NCI-H2029 (cell line): ENCODE measurements around the gene CFHR3.
"Not testable (repeated sequence)": the region's sequence is repeated elsewhere in the genome, so short reads cannot be mapped to it uniquely, and the experiment has no call there.

Experiments
- DNase-seq: peaks from one replicate; lab custom pipeline; 2025; lab: John Stamatoyannopoulos, UW

CFHR3 gene

GRCh38 chr1:196774603-196775002 lies at the start of gene CFHR3:
CFHR3 (plus strand) TSS chr1:196774840; CDS start chr1:196774887, 47 bp downstream.
- DNase-seq, result no peak

- no peak for DNase-seq
Measured at GRCh38 chr1:196732526-196732925, 42.1 kb upstream of the CFHR3 start.

DNA sequence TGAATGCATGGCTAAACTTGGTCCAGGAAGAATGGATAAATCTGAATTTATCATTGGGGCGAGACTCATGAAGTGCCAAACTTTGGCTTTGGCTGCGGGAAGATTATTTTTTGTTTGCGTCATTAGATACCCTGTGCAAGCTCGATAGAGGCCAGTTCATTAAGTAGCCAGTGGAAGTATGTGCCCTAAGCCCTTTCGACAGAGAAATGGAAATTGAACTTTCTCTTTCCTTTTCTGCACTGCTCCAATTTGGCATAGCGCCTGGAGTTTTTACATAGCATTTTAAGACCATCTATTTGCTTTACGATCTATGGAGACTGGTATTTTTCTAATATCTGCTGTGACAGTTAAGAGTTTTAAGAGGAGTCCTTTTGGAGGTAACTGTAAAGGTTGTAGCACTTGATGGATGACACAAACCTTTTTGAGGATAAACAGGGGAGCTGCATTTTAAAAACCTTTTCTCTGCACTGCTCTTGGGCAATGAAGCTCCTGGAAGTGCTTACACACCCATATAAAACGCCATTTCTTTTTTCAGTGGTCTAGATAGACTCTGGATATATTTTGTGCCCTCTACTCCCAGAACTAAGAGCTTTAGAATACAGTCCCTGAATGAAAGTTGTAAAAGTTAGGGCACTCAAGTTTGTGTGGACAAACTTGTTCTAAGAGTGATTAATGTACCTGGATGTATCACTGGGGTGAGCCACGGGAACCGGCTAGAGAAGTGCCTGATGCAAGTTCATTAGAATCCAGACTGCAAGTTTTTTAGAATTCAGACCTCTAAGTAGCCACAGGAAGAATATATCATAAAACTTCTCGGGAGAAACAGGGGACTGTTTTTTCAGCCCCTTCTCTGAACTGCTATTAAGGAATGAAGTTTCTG lies 41.3 kb upstream of the CFHR3 start:
- DNase-seq, result no peak

DNA sequence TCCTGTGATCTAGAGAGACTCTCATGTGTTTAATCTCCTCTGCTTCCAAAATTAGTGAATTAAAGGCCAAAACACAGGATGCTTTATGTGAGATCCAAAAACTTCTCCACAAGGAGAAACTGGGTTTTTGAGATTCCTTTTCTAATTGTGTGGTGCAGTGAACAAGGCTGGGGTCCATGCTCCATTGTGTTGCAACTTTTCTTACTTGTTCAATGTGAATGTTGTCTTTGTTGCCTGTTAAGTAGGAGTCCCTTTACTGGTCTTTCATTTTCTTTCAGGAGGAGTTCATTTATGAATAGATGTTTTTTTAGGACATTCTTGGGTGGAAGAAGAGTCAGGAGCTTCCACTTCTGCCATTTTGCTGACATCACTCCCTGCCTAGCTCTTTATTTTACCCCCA lies 40.6 kb upstream of the CFHR3 start:
- no peak for DNase-seq

- no peak for DNase-seq
Measured at GRCh38 chr1:196734460-196734859, 40.2 kb upstream of the CFHR3 start.

- DNase-seq, result no peak
Measured at GRCh38 chr1:196738730-196739129, 35.9 kb upstream of the CFHR3 start.

- DNase-seq, result peak; percentile 23
Measured at GRCh38 chr1:196743244-196743643, 31.4 kb upstream of the CFHR3 start.

DNA sequence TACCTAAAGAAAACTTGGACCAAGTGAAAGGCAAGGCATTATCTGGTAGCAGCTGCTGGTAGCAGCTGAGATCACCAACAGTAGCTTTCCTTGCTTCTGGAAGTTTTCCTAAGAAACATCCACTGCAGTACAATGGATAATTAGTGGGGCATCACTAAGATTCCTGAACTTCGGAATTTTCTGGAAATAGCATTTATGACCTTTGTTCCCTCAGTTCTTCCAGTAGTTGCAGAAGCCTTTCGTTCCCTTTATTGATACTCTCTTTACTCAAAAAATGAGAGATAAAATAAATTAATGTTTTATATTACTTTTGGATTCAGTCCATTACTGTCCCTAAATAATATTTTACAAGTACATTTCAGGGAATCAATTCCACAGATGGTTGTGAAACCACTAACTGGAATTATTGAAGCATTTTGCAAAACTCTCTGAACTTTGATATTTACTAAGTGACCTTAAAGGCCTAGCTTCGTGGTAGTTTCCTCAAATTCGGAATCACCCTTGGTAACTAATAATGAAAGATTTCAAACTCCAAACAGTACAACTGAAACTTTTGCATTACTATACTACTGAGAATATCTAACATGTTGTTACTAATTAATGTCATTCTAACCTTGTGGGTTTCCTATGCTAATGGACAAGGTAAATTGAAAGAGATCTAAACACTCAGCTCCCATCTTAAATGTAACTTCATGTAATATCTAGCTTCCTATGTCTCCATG lies 9.5 kb upstream of the CFHR3 start:
- DNase-seq, result not testable (repeated sequence)

- not testable (repeated sequence) for DNase-seq
Measured at GRCh38 chr1:196769823-196770222, 4.8 kb upstream of the CFHR3 start.

GRCh38 chr1:196773713-196774112 lies 927 bp upstream of the CFHR3 start:
- no peak for DNase-seq

DNA sequence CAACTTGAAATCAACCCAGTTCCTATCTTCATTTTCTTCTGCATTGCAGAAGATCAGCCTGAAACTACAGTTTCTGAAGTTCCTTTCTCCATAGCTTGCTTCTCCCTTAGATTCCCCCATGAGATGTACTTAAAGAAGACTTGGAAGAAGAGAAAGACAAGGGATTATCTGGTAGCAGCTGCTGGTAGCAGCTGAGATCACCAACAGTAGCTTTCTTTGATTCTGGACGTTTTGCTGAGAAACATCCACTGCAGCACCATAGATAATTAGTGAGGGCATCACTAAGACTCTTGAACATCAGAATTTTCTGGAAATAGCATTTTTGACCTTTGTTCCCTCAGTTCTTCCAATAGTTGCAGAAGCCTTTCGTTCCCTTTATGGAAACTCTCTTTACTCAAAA lies 465 bp upstream of the CFHR3 start:
- DNase-seq, result no peak

GRCh38 chr1:196777603-196778002 lies 3.0 kb downstream of the CFHR3 start:
- no peak for DNase-seq

DNA sequence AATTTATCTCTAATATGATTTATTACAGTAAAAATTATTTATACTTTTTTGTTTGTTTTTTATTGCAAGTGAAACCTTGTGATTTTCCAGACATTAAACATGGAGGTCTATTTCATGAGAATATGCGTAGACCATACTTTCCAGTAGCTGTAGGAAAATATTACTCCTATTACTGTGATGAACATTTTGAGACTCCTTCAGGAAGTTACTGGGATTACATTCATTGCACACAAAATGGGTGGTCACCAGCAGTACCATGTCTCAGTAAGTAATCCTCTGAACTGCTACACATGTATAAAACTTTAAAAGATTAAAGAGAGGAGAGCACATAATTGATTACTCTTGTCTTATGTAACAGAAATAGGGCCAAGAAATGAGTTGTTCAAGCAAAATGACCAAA lies 4.5 kb downstream of the CFHR3 start:
- DNase-seq, result no peak

- DNase-seq, result not testable (repeated sequence)
Measured at GRCh38 chr1:196791252-196791651, 16.6 kb downstream of the CFHR3 start.

DNA sequence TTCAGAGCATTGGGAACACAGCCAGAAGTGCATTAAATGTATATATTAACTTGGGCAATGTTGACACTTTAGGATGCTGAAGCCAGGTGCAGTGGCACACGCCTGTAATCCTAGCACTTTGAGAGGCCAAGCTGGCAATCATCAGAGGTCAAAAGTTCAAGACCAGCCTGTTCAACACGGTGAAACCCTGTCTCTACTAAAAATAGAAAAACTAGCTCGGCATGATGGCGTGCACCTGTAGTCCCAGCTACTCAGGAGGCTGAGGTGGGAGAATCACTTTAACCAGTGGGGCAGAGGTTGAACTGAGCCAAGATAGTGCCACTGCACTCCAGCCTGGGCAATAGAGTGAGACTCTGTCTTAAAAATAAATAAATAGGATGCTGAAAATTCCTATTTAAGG lies 19.5 kb downstream of the CFHR3 start:
- DNase-seq, result not testable (repeated sequence)

DNA sequence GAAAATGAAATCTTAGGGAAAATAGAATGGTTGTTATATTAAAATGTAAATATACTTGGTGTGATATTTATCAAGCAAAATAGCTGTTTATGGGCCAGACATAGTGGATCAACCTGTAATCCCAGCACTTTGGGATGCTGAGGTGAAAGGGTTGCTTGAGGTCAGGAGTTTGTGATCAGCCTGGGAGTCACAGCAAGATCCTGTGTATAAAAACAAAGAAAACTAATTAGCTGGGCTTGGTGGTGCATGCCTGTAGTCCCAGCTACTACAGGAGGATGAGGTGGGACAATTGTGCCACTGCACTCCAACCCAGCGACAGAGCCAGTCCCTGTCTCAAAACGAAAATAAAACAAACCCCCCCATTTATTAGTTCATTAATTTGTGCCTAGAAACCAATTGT lies 23.3 kb downstream of the CFHR3 start:
- no peak for DNase-seq

- DNase-seq, result not testable (repeated sequence)
Measured at GRCh38 chr1:196801920-196802319, 27.3 kb downstream of the CFHR3 start.

DNA sequence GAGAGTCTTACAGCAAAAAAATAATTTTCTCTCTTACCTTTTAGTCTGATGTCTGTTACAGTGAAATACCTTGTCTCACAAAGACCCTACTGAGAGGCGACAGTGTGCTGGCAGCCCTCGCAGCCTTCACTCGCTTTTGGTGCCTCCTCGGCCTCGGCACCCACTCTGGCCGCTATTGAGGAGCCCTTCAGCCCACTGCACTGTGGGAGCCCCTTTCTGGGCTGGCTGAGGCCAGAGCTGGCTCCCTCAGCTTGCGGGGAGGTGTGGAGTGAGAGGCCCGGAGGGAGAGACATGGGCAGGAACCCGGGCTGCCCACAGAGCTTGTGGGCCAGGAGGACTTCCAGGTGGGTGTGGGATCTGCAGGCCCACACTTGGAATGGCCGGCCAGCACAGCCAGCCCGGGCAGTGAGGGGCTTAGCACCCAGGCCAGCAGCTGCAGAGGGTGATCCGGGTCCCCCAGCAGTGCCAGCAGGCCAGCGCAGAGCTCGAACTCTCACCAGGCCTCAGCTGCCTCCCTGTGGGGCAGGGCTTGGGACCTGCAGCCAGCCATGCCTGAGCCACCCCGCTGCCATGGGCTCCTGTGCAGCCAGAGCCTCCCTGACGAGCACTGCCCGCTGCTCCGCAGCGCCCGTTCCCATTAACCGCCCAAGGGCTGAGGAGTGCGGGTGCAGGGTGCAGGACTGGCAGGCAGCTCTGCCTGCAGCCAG lies 34.0 kb downstream of the CFHR3 start:
- DNase-seq, result no peak

DNA sequence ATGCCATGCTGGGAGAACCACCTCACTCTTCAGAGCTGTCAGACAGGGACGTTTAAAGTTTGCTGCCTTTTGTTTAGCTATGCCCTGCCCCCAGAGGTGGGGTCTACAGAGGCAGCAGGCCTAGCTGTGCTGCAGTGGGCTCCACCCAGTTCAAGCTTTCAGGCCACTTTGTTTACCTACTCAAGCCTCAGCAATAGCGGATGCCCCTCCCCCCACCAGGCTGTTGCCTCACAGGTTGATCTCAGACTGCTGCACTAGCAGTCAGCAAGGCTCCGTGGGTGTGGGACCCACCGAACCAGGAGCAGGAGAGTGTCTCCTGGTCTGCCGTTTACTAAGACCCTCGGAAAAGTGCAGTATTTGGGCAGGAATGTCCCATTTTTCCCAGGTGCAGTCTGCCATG lies 42.8 kb downstream of the CFHR3 start:
- DNase-seq, result not testable (repeated sequence)

DNA sequence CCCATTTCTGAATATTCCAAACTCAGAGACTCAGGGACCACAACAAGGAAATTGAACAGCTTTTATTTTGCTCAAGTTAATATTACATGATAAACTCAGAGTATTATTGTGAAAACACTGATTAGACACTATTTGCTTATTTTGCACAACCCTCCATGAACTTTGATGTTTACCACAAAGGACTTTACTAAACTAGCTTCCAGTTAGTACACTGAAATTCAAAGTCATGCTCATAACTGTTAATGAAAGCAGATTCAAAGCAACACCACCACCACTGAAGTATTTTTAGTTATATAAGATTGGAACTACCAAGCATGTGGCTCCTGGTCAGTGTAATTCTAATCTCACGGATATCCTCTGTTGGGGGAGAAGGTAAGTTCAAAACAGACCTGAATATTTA lies 44.9 kb downstream of the CFHR3 start, which contains the start of gene CFHR1:
Gene CFHR1 (plus strand): TSS at position 201 of the 400 bp plus-strand sequence. CDS start 114 bp downstream, at position 315.
- not testable (repeated sequence) for DNase-seq

DNA sequence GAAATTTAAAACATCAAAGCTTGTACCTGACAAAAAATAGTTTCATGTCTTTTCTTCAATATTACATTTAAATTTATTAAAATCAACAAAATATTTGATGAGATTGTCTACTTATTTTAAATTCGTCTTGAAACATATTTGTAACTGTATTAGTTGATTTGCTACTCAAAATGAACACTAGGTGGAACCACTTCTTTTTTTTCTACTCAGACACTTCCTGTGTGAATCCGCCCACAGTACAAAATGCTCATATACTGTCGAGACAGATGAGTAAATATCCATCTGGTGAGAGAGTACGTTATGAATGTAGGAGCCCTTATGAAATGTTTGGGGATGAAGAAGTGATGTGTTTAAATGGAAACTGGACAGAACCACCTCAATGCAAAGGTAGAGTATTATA lies 53.2 kb downstream of the CFHR3 start:
- not testable (repeated sequence) for DNase-seq
